Inferior parietal cortex (tissue), 1 donor: ENCODE measurements around the gene CNRIP1.
"Not testable (repeated sequence)": the region's sequence is repeated elsewhere in the genome, so short reads cannot be mapped to it uniquely, and the experiment has no call there.

ENCODE experiments used
- DNase-seq: peaks from one replicate; pipeline ENCODE4 v3.0.0-alpha.2; 2016; ENCODE audit errors: extremely low spot score

Gene CNRIP1

DNA sequence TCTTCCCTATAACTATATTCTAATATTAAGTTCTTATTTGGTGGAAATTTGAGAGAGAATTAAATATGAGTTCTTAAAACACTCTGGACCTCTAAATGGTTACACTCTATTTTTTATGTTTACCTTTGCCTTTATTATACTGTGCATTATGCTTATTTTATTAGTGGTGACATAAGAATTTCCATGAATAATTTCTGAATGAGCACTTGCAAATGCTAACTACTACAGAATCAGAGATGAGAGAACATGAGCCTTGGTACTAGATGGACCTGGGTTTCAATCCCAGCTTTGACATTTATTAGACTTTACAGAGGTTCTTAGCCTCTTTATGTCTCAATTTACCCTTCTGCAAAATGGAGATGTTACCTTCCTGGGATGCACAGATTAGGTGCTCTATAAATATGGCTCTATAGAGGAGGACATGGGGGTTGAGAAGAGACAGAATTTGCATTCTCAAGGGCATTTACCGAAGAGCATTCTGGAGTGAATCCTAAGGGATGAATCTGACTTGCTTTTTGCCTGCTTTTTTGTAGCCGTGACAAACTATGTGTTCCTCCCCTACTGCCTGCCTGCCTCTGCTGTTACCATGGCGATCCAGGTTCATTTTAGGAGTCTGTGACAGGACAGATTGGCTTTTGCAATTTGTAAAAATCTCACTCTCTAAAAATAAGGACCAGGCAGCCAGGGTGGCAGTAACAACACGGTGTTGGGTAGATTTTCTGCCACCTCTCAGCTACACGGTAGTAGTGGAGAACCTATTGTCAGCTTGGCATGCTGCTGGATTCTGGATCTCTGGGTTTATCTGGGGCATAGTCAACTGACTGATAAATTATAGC is 20.7 kb upstream of the CNRIP1 start:
- DNase-seq: peak; percentile 44

DNA sequence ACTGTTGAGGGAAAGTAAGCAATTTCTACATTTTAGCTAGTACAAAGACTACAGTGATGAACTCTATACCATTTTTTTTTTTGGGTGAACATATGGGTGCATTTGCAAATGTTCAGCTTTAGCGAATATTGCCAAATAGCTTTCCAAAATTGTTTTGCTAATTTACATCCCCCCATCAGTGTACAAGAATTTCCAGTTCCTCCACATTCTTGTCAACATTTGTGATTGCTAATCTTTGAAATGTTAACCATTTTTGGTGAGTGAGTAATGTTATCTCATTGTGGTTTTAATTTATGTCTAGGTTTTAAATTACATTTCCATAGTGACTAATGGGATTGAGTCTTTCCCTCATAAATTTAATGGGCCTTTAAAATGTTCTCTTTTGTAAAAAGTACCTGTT is 16.4 kb upstream of the CNRIP1 start:
- DNase-seq: no peak

DNA sequence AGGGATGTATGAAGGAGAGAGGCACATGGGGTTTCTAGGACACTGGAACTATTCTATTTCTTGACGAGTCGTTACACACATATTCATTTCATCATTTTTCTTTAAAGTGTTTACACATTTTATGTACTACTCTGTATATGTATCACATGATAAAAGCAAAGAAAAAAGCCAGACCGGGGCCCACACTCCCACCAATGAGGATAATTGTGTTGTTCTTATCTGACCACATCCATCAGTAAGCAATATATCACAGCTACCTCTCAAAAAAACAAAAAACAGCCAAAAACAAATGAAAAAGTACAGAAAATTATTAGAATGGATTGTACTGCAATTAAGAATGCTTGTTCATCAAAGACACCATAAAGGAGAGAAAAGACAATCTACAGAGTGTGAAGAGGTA is 14.2 kb upstream of the CNRIP1 start:
- no peak for DNase-seq

- DNase-seq: no peak
These were observed 13.3 kb upstream of the CNRIP1 start for GRCh38 chr2:68333009-68333408.

GRCh38 chr2:68330691-68331090 is 10.9 kb upstream of the CNRIP1 start:
- no peak for DNase-seq

DNA sequence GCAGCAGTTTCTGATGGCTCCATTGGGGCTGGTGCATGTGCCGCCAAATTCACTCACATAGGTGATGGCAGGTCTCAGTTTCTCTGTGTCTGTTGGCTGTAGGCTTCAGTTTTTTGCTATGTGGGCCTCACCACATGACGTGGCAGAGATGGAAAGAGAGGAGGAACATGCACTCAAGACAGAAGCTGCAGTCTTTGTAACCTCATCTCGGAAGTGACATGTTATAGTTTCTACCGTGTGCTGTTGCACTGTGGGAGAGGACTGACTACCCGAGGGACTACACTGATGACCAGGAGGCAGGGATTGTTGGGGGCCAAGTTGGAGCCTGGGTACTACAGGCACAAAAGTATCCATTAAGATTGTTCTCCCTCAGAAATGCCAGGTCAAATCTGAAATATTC is 9.2 kb upstream of the CNRIP1 start:
- DNase-seq: no peak

DNA sequence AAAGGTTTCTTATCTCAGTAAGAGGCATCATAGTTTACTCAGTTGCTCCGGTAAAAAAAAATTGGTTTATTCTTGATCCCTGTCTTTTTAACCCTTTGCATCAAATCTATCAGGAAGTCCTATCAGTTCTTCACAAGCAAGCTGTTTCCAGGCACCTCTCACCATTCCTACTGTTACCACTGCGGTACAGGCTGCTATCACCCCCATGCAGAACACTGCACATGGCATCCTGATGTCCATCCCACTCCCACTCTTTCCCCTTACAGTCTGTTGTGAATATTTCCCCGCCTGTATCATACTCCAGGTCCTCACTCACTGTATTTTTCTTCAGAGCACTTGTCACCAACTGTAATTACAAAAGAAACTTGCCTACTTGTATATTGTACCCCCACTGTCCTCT is 5.3 kb upstream of the CNRIP1 start:
- DNase-seq: no peak

DNA sequence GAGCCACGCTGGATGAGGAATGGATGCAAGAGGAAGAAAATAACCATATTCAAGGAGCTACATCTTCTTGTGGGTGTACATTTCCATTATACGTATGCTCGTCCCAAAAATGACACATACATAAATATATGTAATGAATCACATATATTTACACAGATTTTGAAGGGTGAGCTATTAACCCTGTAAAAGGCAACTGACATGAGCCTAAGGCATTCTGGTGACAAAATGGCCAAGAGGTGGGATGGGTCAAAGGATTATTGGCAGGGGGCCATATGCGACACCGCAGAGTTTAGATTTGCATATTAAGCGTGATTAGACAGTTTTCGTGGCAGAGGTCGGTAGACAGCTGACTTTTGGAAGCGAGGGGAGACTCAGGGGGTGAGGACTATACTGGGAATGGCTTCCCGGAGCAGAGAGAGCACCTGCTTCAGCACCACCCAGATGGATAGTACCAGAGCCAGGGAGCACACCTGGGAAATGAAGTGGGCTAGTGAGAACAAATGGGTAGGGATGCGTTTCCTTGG is 431 bp upstream of the CNRIP1 start:
- DNase-seq: no peak

GRCh38 chr2:68318914-68319397 is 793 bp downstream of the CNRIP1 start:
- DNase-seq: peak; percentile 39

- DNase-seq: peak; percentile 44
These were observed 1.5 kb downstream of the CNRIP1 start for GRCh38 chr2:68317971-68318913.

DNA sequence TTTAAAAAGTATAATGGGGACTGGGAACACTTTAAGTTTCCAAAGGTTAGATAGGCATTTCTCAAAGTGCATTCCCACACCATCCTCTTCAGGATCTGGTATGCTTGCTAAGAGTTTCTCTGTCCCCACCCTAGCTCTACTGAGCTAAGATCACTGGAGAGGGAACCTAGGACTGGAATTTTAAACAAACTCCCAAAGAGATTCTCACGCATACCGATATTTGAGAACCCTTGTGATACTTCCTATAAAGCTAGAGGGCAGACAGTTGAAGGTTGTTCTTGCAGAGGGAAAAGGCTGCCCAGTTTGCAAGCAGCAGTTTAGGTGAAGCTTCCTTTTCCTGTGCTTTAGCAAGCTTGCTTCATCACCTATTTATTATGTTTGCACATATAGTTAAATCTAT is 3.6 kb downstream of the CNRIP1 start:
- DNase-seq: no peak

DNA sequence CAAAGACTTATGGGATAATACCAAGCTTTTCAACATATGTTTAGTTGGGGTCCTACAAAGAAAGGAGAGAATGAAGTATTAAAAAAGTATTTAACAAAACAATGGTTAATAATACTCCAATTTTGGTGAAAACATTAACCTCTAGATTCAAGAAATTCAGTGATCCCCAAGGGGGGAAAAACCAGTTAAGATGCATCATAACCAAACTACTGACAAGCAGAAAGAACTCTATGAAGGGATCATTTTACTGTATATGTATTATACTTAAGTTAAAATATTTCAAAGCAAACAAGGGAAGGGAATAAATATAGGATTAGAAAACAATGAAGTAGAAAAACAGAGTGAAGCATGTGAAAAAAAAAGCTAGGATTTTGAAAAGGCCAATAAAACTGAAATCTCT is 8.7 kb downstream of the CNRIP1 start:
- DNase-seq: no peak

- DNase-seq: no peak
These were observed 10.3 kb downstream of the CNRIP1 start for GRCh38 chr2:68309426-68309825.

GRCh38 chr2:68303902-68304272 is 15.9 kb downstream of the CNRIP1 start:
- not testable (repeated sequence) for DNase-seq

GRCh38 chr2:68303033-68303901 is 16.5 kb downstream of the CNRIP1 start:
- no peak for DNase-seq

- no peak for DNase-seq
These were observed 17.4 kb downstream of the CNRIP1 start for GRCh38 chr2:68302281-68302875.

GRCh38 chr2:68295516-68295915 is 24.2 kb downstream of the CNRIP1 start:
- DNase-seq: no peak

DNA sequence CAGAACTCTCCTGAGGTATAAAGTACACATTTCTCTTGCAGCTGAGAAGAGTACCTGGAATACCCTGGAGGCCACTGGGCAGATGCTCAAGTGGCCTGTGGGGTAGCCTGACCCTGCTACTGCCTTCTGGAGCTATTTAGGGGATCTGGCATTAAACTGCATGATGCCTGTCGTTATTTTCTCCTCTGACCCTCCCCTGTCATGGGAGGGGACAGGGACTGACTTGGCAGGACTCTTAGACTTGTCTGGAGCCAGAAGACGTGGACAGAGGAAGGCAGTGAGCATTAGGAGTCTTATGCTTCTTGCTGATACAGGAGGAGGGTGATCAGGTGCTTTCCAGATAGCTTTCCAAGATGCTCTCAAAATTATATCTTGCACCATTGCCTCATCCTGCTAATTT is 24.8 kb downstream of the CNRIP1 start:
- no peak for DNase-seq

GRCh38 chr2:68294187-68294586 is 25.6 kb downstream of the CNRIP1 start:
- no peak for DNase-seq

GRCh38 chr2:68293755-68294154 is 26.0 kb downstream of the CNRIP1 start:
- DNase-seq: no peak

GRCh38 chr2:68293024-68293423 is 26.7 kb downstream of the CNRIP1 start:
- no peak for DNase-seq
